Measurements from ENCODE around the gene CAMSAP2.
"Not testable (repeated sequence)": the region's sequence is repeated elsewhere in the genome, so short reads cannot be mapped to it uniquely, and the experiment has no call there.

Gene CAMSAP2

GRCh38 chr1:200795156-200795555 lies 56.5 kb downstream of the CAMSAP2 start:
- peak; percentile 31 for DNase-seq (ENCODE audit: low read depth, low spot score)
- ChIA-PET CTCF (interaction anchor here (0.7 to 1.4 kb wide), 2 partner anchors 11 to 173 kb away, joined by 4 to 6 read pairs; no protein-coding TSS in a partner anchor), POLR2A (no interaction called here)
- H3K4me3 ChIP-seq (ENCODE audit: low read depth, low read length), result no peak overlapping the region
- TF ChIP-seq CTCF (IDR thresholded peaks at IDR 0.05; ENCODE audit: insufficient read depth, low read length, missing control alignments), result no peak

GRCh38 chr1:200802042-200802441 lies 63.3 kb downstream of the CAMSAP2 start:
- CTCF ChIA-PET, result interaction anchor here (0.6 to 6.0 kb wide), 27 partner anchors 9 to 243 kb away, joined by 3 to 167 read pairs (median 7); partner anchors contain the start of genes DDX59 and KIF14
- H3K4me3 ChIP-seq (ENCODE audit: low read depth, low read length), result no peak overlapping the region
- POLR2A ChIA-PET, result no interaction called here
- DNase-seq (ENCODE audit: low read depth, low spot score), result no peak
- TF ChIP-seq CTCF (IDR thresholded peaks at IDR 0.05; ENCODE audit: insufficient read depth, low read length, missing control alignments), result no peak

GRCh38 chr1:200802865-200803512 lies 64.3 kb downstream of the CAMSAP2 start:
- peak; percentile 38 for DNase-seq (ENCODE audit: low read depth, low spot score)
- ChIA-PET POLR2A (no interaction called here), CTCF (interaction anchor here (0.6 to 6.0 kb wide), 42 partner anchors 8 to 274 kb away, joined by 3 to 167 read pairs (median 5); partner anchors contain the start of genes DDX59 and KIF14)

GRCh38 chr1:200805719-200806118 lies 67.0 kb downstream of the CAMSAP2 start:
- ChIA-PET CTCF (interaction anchor here (0.7 to 5.9 kb wide), 4 partner anchors 10 to 183 kb away, joined by 3 to 79 read pairs (median 4); partner anchors contain the start of gene KIF14), POLR2A (no interaction called here)
- no peak for DNase-seq (ENCODE audit: low read depth, low spot score)
- no peak for TF ChIP-seq CTCF (IDR thresholded peaks at IDR 0.05; ENCODE audit: insufficient read depth, low read length, missing control alignments)
- no peak overlapping the region for H3K4me3 ChIP-seq (ENCODE audit: low read depth, low read length)

More at GRCh38 chr1:200802865-200803512, 64.3 kb downstream of the CAMSAP2 start:
- H3K4me3 ChIP-seq (ENCODE audit: low read depth, low read length), result no peak overlapping the region
- peak; percentile 92 for TF ChIP-seq CTCF (IDR thresholded peaks at IDR 0.05; ENCODE audit: insufficient read depth, low read length, missing control alignments)

- no peak for DNase-seq (ENCODE audit: low read depth, low spot score)
- TF ChIP-seq CTCF (IDR thresholded peaks at IDR 0.05; ENCODE audit: insufficient read depth, low read length, missing control alignments), result no peak
- POLR2A ChIA-PET, result no interaction called here
- CTCF ChIA-PET, result interaction anchor here (5.9 kb wide), 1 partner anchor 186 kb away, joined by 79 read pairs; the partner anchor contains the start of gene KIF14
- no peak overlapping the region for H3K4me3 ChIP-seq (ENCODE audit: low read depth, low read length)
Observed at GRCh38 chr1:200808846-200809245, 70.2 kb downstream of the CAMSAP2 start.

- DNase-seq (ENCODE audit: low read depth, low spot score), result no peak
- H3K4me3 ChIP-seq (ENCODE audit: low read depth, low read length), result no peak overlapping the region
- TF ChIP-seq CTCF (IDR thresholded peaks at IDR 0.05; ENCODE audit: insufficient read depth, low read length, missing control alignments), result no peak
- CTCF ChIA-PET, result interaction anchor here (0.6 to 2.0 kb wide), 2 partner anchors 9 to 103 kb away, joined by 3 to 7 read pairs; no protein-coding TSS in a partner anchor
- POLR2A ChIA-PET, result no interaction called here
Observed at GRCh38 chr1:200811704-200812103, 73.0 kb downstream of the CAMSAP2 start.

GRCh38 chr1:200816624-200817224 lies 78.0 kb downstream of the CAMSAP2 start:
- DNase-seq (ENCODE audit: low read depth, low spot score); H3K4me3 ChIP-seq (ENCODE audit: low read depth, low read length); POLR2A ChIA-PET: not testable (repeated sequence)
- CTCF ChIA-PET, result interaction anchor here (1.3 kb wide), 1 partner anchor 14 kb away, joined by 4 read pairs; no protein-coding TSS in a partner anchor

Data from AG04449 (cell line).